SK-N-SH treated with all-trans-retinoic acid at 6 μM for 48 hours (cell line): ENCODE data around the gene ADAMTS4.

Experiments used
- ATAC-seq: fragments of 200-7000 bp; cut with Tn5 transposase; 3 replicates; pipeline ENCODE4 v1.9.1; 2020; ENCODE audit warnings: mild to moderate bottlenecking, moderate library complexity
- ARNTL ChIP-seq: fragments of 450-650 bp; formaldehyde crosslinking; IDR thresholded peaks from 2 replicates; pipeline ENCODE4 v1.5.0; 2020; ENCODE audit warnings: low read depth, mild to moderate bottlenecking, moderate library complexity, borderline replicate concordance
- BACH2 ChIP-seq: fragments of 250-450 bp; sonication (Bioruptor Pico); IDR thresholded peaks from 2 replicates; pipeline ENCODE4 v1.9.0; 2021; ENCODE audit warnings: mild to moderate bottlenecking, borderline replicate concordance
- CSDC2 ChIP-seq: fragments of 250-450 bp; sonication (Bioruptor Pico); IDR thresholded peaks from 2 replicates; pipeline ENCODE4 v1.5.0; 2020; ENCODE audit warnings: mild to moderate bottlenecking, moderate library complexity
- ESRRG ChIP-seq: fragments of 250-450 bp; sonication (Bioruptor Pico); IDR thresholded peaks from 2 replicates; pipeline ENCODE4 v1.6.1; 2021; ENCODE audit warnings: mild to moderate bottlenecking
- GLIS3 ChIP-seq: fragments of 250-450 bp; sonication (Bioruptor Pico); IDR thresholded peaks from 2 replicates; pipeline ENCODE4 v1.5.0; 2020; ENCODE audit warnings: mild to moderate bottlenecking, moderate library complexity
- ISL1 ChIP-seq: fragments of 250-450 bp; sonication (Bioruptor Pico); IDR thresholded peaks from 2 replicates; pipeline ENCODE4 v2.1.2; 2022; ENCODE audit warnings: mild to moderate bottlenecking, moderate library complexity
- PPARA ChIP-seq: fragments of 250-450 bp; sonication (Bioruptor Pico); IDR thresholded peaks from 2 replicates; pipeline ENCODE4 v1.5.0; 2020; ENCODE audit warnings: mild to moderate bottlenecking, borderline replicate concordance
- SNAI2 ChIP-seq: fragments of 250-450 bp; sonication (Bioruptor Pico); IDR thresholded peaks from 2 replicates; pipeline ENCODE4 v1.5.0; 2020; ENCODE audit warnings: mild to moderate bottlenecking, moderate library complexity
- TOX ChIP-seq: fragments of 250-450 bp; sonication (Bioruptor Pico); IDR thresholded peaks from 2 replicates; pipeline ENCODE4 v1.8.0; 2021; ENCODE audit warnings: mild to moderate bottlenecking, moderate library complexity, borderline replicate concordance
- ZFP3 ChIP-seq: fragments of 250-450 bp; sonication (Bioruptor Pico); IDR thresholded peaks from 2 replicates; pipeline ENCODE4 v1.5.0; 2020; ENCODE audit warnings: mild to moderate bottlenecking, moderate library complexity
- ZFP30 ChIP-seq: fragments of 450-650 bp; formaldehyde crosslinking; IDR thresholded peaks from 2 replicates; pipeline ENCODE4 v1.5.0; 2022; ENCODE audit warnings: mild to moderate bottlenecking, moderate library complexity
- ZNF70 ChIP-seq: fragments of 450-650 bp; formaldehyde crosslinking; IDR thresholded peaks from 2 replicates; pipeline ENCODE4 v1.5.0; 2020; ENCODE audit warnings: mild to moderate bottlenecking, moderate library complexity
- TF ChIP-seq, protein P1 (sequence below): fragments of 250-450 bp; sonication (Bioruptor Pico); IDR thresholded peaks from 2 replicates; pipeline ENCODE4 v1.8.0; 2021; ENCODE audit warnings: low read depth, mild to moderate bottlenecking, moderate library complexity, borderline replicate concordance
- TF ChIP-seq, protein P2 (sequence below): fragments of 250-450 bp; sonication (Bioruptor Pico); IDR thresholded peaks from 2 replicates; pipeline ENCODE4 v1.5.0; 2020; ENCODE audit warnings: mild to moderate bottlenecking, moderate library complexity
- TF ChIP-seq, protein P3 (sequence below): fragments of 250-450 bp; sonication (Bioruptor Pico); IDR thresholded peaks from 2 replicates; pipeline ENCODE4 v1.5.1; 2020; ENCODE audit warnings: low read depth, mild to moderate bottlenecking, moderate library complexity
- TF ChIP-seq, protein P4 (sequence below): fragments of 250-450 bp; sonication (Bioruptor Pico); IDR thresholded peaks from 2 replicates; pipeline ENCODE4 v1.5.1; 2021; ENCODE audit warnings: mild to moderate bottlenecking, moderate library complexity
- TF ChIP-seq, protein P5 (sequence below): fragments of 250-450 bp; sonication (Bioruptor Pico); IDR thresholded peaks from 2 replicates; pipeline ENCODE4 v1.8.0; 2020; ENCODE audit warnings: mild to moderate bottlenecking, moderate library complexity, borderline replicate concordance

The ADAMTS4 gene

DNA sequence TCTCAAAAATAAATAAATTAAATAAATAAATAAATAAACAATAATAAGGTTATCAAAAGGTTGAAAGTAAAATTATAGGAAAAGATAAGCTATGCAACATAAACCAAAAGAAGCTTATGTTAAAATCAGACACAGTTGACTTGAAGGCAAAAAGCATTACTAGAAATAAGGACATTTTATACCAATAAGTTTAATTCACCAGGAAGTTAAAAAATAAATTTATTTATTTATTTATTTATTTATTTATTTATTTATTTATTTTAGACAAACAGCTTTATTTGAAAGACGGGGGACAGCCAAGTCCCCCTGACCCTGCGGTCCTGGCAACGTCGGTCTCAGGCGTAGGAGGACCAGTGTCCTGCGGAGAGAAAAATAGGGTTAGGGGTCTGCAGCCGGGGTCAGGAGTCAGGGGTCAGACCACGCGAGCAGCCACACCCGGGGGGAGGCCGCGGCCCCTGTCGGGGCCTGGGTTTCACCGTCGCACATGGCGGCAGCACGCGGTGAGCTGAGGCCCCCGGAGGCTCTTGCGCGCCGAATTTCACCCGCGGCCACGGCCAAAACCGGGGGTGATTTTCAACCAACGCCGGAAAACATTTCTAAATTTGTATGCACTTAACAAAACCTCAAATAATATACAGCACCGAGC is 58.0 kb downstream of the ADAMTS4 start:
- ATAC-seq: no peak
- TF ChIP-seq PPARA (CRISPR knock-in tag): no peak
- TF ChIP-seq, protein P1, sequence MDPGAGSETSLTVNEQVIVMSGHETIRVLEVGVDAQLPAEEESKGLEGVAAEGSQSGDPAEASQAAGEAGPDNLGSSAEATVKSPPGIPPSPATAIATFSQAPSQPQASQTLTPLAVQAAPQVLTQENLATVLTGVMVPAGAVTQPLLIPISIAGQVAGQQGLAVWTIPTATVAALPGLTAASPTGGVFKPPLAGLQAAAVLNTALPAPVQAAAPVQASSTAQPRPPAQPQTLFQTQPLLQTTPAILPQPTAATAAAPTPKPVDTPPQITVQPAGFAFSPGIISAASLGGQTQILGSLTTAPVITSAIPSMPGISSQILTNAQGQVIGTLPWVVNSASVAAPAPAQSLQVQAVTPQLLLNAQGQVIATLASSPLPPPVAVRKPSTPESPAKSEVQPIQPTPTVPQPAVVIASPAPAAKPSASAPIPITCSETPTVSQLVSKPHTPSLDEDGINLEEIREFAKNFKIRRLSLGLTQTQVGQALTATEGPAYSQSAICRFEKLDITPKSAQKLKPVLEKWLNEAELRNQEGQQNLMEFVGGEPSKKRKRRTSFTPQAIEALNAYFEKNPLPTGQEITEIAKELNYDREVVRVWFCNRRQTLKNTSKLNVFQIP (CRISPR knock-in tag): no peak
- TF ChIP-seq ISL1 (CRISPR knock-in tag): no peak
- TF ChIP-seq, protein P2, sequence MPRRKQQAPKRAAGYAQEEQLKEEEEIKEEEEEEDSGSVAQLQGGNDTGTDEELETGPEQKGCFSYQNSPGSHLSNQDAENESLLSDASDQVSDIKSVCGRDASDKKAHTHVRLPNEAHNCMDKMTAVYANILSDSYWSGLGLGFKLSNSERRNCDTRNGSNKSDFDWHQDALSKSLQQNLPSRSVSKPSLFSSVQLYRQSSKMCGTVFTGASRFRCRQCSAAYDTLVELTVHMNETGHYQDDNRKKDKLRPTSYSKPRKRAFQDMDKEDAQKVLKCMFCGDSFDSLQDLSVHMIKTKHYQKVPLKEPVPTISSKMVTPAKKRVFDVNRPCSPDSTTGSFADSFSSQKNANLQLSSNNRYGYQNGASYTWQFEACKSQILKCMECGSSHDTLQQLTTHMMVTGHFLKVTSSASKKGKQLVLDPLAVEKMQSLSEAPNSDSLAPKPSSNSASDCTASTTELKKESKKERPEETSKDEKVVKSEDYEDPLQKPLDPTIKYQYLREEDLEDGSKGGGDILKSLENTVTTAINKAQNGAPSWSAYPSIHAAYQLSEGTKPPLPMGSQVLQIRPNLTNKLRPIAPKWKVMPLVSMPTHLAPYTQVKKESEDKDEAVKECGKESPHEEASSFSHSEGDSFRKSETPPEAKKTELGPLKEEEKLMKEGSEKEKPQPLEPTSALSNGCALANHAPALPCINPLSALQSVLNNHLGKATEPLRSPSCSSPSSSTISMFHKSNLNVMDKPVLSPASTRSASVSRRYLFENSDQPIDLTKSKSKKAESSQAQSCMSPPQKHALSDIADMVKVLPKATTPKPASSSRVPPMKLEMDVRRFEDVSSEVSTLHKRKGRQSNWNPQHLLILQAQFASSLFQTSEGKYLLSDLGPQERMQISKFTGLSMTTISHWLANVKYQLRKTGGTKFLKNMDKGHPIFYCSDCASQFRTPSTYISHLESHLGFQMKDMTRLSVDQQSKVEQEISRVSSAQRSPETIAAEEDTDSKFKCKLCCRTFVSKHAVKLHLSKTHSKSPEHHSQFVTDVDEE (CRISPR knock-in tag): no peak
- no peak for TF ChIP-seq TOX (CRISPR knock-in tag)

DNA sequence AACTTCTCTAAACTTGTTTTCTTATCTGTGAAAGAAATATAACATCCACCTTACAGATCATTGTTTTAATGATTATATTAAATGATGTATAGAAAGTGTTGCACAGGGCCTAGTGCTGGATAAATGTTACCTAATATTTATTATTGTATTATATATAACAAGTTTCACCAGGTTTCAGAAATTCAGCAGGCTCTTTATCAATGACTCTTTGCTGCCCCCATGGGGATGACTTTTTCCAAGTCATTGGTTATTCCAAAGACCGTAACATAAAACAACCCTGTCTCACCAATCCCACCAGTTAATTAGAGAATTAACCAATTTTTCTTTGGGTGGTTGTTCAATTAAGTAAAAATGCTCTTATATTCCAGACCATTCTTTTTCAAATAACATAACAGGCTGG is 59.1 kb downstream of the ADAMTS4 start:
- ATAC-seq: peak; percentile 90
- TF ChIP-seq BACH2 (CRISPR knock-in tag) (no peak), CSDC2 (CRISPR knock-in tag) (no peak), ESRRG (CRISPR knock-in tag) (no peak), ZFP3 (CRISPR knock-in tag) (no peak), GLIS3 (CRISPR knock-in tag) (no peak), SNAI2 (CRISPR knock-in tag) (no peak), ARNTL (CRISPR knock-in tag) (no peak), ZNF70 (no peak), ISL1 (CRISPR knock-in tag) (no peak), ZFP30 (CRISPR knock-in tag) (no peak)
- TF ChIP-seq, protein P1 (CRISPR knock-in tag): no peak
- TF ChIP-seq, protein P3, sequence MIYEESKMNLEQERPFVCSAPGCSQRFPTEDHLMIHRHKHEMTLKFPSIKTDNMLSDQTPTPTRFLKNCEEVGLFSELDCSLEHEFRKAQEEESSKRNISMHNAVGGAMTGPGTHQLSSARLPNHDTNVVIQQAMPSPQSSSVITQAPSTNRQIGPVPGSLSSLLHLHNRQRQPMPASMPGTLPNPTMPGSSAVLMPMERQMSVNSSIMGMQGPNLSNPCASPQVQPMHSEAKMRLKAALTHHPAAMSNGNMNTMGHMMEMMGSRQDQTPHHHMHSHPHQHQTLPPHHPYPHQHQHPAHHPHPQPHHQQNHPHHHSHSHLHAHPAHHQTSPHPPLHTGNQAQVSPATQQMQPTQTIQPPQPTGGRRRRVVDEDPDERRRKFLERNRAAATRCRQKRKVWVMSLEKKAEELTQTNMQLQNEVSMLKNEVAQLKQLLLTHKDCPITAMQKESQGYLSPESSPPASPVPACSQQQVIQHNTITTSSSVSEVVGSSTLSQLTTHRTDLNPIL (CRISPR knock-in tag): no peak
- TF ChIP-seq, protein P4, sequence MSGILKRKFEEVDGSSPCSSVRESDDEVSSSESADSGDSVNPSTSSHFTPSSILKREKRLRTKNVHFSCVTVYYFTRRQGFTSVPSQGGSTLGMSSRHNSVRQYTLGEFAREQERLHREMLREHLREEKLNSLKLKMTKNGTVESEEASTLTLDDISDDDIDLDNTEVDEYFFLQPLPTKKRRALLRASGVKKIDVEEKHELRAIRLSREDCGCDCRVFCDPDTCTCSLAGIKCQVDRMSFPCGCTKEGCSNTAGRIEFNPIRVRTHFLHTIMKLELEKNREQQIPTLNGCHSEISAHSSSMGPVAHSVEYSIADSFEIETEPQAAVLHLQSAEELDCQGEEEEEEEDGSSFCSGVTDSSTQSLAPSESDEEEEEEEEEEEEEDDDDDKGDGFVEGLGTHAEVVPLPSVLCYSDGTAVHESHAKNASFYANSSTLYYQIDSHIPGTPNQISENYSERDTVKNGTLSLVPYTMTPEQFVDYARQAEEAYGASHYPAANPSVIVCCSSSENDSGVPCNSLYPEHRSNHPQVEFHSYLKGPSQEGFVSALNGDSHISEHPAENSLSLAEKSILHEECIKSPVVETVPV (CRISPR knock-in tag): no peak
- TF ChIP-seq, protein P2 (CRISPR knock-in tag): no peak
- TF ChIP-seq, protein P5, sequence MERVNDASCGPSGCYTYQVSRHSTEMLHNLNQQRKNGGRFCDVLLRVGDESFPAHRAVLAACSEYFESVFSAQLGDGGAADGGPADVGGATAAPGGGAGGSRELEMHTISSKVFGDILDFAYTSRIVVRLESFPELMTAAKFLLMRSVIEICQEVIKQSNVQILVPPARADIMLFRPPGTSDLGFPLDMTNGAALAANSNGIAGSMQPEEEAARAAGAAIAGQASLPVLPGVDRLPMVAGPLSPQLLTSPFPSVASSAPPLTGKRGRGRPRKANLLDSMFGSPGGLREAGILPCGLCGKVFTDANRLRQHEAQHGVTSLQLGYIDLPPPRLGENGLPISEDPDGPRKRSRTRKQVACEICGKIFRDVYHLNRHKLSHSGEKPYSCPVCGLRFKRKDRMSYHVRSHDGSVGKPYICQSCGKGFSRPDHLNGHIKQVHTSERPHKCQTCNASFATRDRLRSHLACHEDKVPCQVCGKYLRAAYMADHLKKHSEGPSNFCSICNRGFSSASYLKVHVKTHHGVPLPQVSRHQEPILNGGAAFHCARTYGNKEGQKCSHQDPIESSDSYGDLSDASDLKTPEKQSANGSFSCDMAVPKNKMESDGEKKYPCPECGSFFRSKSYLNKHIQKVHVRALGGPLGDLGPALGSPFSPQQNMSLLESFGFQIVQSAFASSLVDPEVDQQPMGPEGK: no peak
